ENCODE results near the gene COL1A2.

Gene COL1A2

DNA sequence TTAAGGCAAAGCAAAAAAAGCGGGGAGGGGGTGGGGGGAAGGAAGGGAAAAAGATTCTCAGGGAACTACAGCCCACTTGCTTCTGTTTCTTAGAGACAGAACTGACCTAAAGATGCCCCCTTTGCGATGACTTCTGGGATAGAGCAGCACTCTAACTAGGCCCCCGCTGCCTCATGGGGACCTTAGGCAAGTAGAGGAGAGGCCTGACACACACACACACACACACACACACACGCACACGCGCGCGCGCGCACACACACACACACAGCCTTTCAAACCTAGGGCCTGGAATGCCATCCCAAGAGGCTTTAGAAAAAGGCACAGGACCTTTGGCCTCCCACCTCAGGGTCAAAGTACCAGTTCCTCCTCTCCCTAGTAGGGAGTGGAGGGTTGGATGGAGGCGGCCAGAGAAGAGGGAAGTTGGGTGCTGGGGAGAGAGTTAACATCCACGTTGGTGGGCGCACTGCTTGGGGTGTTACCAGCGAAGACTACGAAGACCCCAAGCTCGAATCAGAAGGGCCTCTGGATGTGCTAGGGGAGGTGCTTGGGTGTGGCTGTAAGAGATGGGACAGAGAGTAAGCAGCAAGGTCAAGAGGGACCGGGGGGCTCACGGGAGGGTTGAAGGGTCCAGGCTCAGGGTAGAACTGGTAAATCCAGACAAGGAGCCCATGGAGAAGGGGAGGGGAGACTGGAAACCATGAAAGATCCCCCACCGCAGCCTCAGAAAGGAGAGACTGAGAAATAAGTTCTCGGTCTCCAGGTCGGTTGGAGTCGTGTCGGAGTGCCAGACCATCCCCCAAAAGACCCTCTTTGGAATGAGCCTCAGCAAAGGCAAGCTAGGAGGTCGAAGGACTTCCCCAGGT, 1.2 kb upstream of the COL1A2 start:
- Histone ChIP-seq H3K27me3 (ENCODE audit: control insufficient read depth in 1 of 2, insufficient read depth in 2 of 2, low read length in 2 of 2) (peaks cover 0 to 4% of the 10 kb centered on the region in 2 donors), H3K27ac (ENCODE audit: low read depth, low read length) (peak overlapping the region; percentile 57), H3K9ac (ENCODE audit: low read depth in 1 of 2, low read length in 2 of 2) (no peak overlapping the region), H3K36me3 (ENCODE audit: control insufficient read depth in 1 of 2, insufficient read depth in 2 of 2, low read length in 2 of 2) (no peaks in the 10 kb centered on the region), H3K4me3 (ENCODE audit: low read depth in 1 of 2, low read length in 2 of 2) (peak overlapping the region in 1 of 2 donors; percentile 5), H3K4me1 (ENCODE audit: control insufficient read depth in 1 of 2, insufficient read depth in 2 of 2, low read length in 2 of 2) (peaks cover 0 to 7% of the 10 kb centered on the region in 2 donors), H3K9me3 (ENCODE audit: control insufficient read depth in 1 of 2, low read length in 2 of 2) (no peaks in the 10 kb centered on the region)

- H3K4me3 ChIP-seq (ENCODE audit: low read depth in 1 of 2, low read length in 2 of 2): peak overlapping the region in 1 of 2 donors; percentile 5
- no peaks in the 10 kb centered on the region for H3K36me3 ChIP-seq (ENCODE audit: control insufficient read depth in 1 of 2, insufficient read depth in 2 of 2, low read length in 2 of 2)
Observed at GRCh38 chr7:94394109-94394436, 622 bp upstream of the COL1A2 start.

GRCh38 chr7:94395141-94396036, 694 bp downstream of the COL1A2 start:
- H3K4me1 ChIP-seq (ENCODE audit: control insufficient read depth in 1 of 2, insufficient read depth in 2 of 2, low read length in 2 of 2): peaks cover 0 to 7% of the 10 kb centered on the region in 2 donors
- no peaks in the 10 kb centered on the region for H3K36me3 ChIP-seq (ENCODE audit: control insufficient read depth in 1 of 2, insufficient read depth in 2 of 2, low read length in 2 of 2)
- peaks cover 0 to 4% of the 10 kb centered on the region in 2 donors for H3K27me3 ChIP-seq (ENCODE audit: control insufficient read depth in 1 of 2, insufficient read depth in 2 of 2, low read length in 2 of 2)
- H3K4me3 ChIP-seq (ENCODE audit: low read depth in 1 of 2, low read length in 2 of 2): peak overlapping the region; percentile 46 to 72
- peak overlapping the region; percentile 52 to 56 for H3K9ac ChIP-seq (ENCODE audit: low read depth in 1 of 2, low read length in 2 of 2)
- peak overlapping the region; percentile 74 for H3K27ac ChIP-seq (ENCODE audit: low read depth, low read length)
- H3K9me3 ChIP-seq (ENCODE audit: control insufficient read depth in 1 of 2, low read length in 2 of 2): no peaks in the 10 kb centered on the region

More at GRCh38 chr7:94394109-94394436, 622 bp upstream of the COL1A2 start:
- no peaks in the 10 kb centered on the region for H3K9me3 ChIP-seq (ENCODE audit: control insufficient read depth in 1 of 2, low read length in 2 of 2)
- no peak overlapping the region for H3K9ac ChIP-seq (ENCODE audit: low read depth in 1 of 2, low read length in 2 of 2)
- peaks cover 0 to 7% of the 10 kb centered on the region in 2 donors for H3K4me1 ChIP-seq (ENCODE audit: control insufficient read depth in 1 of 2, insufficient read depth in 2 of 2, low read length in 2 of 2)
- peaks cover 0 to 4% of the 10 kb centered on the region in 2 donors for H3K27me3 ChIP-seq (ENCODE audit: control insufficient read depth in 1 of 2, insufficient read depth in 2 of 2, low read length in 2 of 2)
- H3K27ac ChIP-seq (ENCODE audit: low read depth, low read length): peak overlapping the region; percentile 57

DNA sequence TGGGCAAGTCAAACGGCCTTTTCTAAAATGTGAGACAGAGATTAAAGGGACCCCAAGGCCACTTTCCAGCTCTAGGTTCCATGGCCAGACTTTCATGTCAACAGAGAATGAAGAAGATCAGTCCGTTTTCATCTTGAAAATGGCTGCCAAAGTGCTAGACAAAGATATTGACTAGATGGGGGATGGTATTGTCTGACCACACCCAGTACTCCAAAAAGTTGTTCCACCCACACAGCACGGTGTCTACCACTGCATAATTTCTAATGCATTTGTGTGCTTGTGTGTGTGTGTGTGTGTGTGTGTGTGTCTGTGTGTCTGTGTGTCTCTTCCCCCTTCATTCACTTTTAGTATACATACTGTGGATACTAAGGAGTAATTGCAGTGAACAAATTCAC, 1.3 kb downstream of the COL1A2 start:
- H3K9ac ChIP-seq (ENCODE audit: low read depth in 1 of 2, low read length in 2 of 2): peak overlapping the region; percentile 6 to 56
- no peaks in the 10 kb centered on the region for H3K9me3 ChIP-seq (ENCODE audit: control insufficient read depth in 1 of 2, low read length in 2 of 2)
- H3K27me3 ChIP-seq (ENCODE audit: control insufficient read depth in 1 of 2, insufficient read depth in 2 of 2, low read length in 2 of 2): peaks cover 0 to 4% of the 10 kb centered on the region in 2 donors
- H3K36me3 ChIP-seq (ENCODE audit: control insufficient read depth in 1 of 2, insufficient read depth in 2 of 2, low read length in 2 of 2): no peaks in the 10 kb centered on the region
- H3K4me3 ChIP-seq (ENCODE audit: low read depth in 1 of 2, low read length in 2 of 2): peak overlapping the region; percentile 46 to 72
- no peak overlapping the region for H3K27ac ChIP-seq (ENCODE audit: low read depth, low read length)
- H3K4me1 ChIP-seq (ENCODE audit: control insufficient read depth in 1 of 2, insufficient read depth in 2 of 2, low read length in 2 of 2): peaks cover 0 to 7% of the 10 kb centered on the region in 2 donors

DNA sequence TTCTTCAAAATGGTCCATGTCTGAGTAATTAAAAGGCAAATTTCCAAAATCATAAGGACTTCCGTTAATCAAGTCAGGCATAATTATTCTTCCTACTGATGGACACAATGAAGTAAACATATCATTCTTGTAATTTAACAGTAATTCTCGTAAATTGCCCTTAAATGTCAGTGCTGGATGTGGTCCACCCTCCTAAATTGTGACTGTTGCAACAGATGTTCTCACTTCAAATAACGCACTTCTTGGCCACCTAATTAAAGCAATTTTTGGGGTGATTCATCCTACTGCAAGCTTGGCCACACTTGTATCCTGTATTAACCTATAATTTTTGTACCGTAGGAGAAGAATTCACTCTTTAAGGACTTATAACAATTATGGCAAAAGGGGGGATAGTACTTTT, 1.9 kb downstream of the COL1A2 start:
- no peak overlapping the region for H3K27ac ChIP-seq (ENCODE audit: low read depth, low read length)
- peak overlapping the region in 1 of 2 donors; percentile 56 for H3K9ac ChIP-seq (ENCODE audit: low read depth in 1 of 2, low read length in 2 of 2)
- no peaks in the 10 kb centered on the region for H3K36me3 ChIP-seq (ENCODE audit: control insufficient read depth in 1 of 2, insufficient read depth in 2 of 2, low read length in 2 of 2)
- H3K4me3 ChIP-seq (ENCODE audit: low read depth in 1 of 2, low read length in 2 of 2): peak overlapping the region; percentile 39 to 72
- H3K9me3 ChIP-seq (ENCODE audit: control insufficient read depth in 1 of 2, low read length in 2 of 2): no peaks in the 10 kb centered on the region
- H3K4me1 ChIP-seq (ENCODE audit: control insufficient read depth in 1 of 2, insufficient read depth in 2 of 2, low read length in 2 of 2): peaks cover 0 to 7% of the 10 kb centered on the region in 2 donors
- H3K27me3 ChIP-seq (ENCODE audit: control insufficient read depth in 1 of 2, insufficient read depth in 2 of 2, low read length in 2 of 2): peaks cover 0 to 4% of the 10 kb centered on the region in 2 donors

GRCh38 chr7:94397722-94398121, 3.0 kb downstream of the COL1A2 start:
- Histone ChIP-seq H3K9ac (ENCODE audit: low read depth in 1 of 2, low read length in 2 of 2) (no peak overlapping the region), H3K9me3 (ENCODE audit: control insufficient read depth in 1 of 2, low read length in 2 of 2) (no peaks in the 10 kb centered on the region), H3K4me1 (ENCODE audit: control insufficient read depth in 1 of 2, insufficient read depth in 2 of 2, low read length in 2 of 2) (peaks cover 0 to under 1% of the 10 kb centered on the region in 2 donors), H3K27me3 (ENCODE audit: control insufficient read depth in 1 of 2, insufficient read depth in 2 of 2, low read length in 2 of 2) (peaks cover 0 to 4% of the 10 kb centered on the region in 2 donors), H3K4me3 (ENCODE audit: low read depth in 1 of 2, low read length in 2 of 2) (no peak overlapping the region), H3K36me3 (ENCODE audit: control insufficient read depth in 1 of 2, insufficient read depth in 2 of 2, low read length in 2 of 2) (no peaks in the 10 kb centered on the region), H3K27ac (ENCODE audit: low read depth, low read length) (no peak overlapping the region)

DNA sequence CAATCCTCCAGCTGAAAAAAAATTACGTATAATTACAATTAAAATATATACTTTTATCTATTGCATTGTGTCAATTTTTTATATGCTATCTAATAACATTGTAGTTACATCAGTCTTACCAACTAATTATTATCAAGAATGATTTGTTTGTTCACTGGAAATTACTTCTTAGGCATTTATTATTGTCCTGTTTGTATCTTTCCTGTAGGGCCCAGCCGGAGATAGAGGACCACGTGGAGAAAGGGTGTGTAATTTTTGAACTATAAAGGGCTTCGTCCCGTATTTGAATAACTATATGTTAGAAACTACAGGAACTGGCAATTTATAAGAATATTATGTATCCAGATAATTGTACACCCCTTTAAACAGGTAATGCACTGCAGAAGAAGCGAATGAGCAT, 4.1 kb downstream of the COL1A2 start:
- no peak overlapping the region for H3K4me3 ChIP-seq (ENCODE audit: low read depth in 1 of 2, low read length in 2 of 2)
- H3K27ac ChIP-seq (ENCODE audit: low read depth, low read length): no peak overlapping the region
- H3K36me3 ChIP-seq (ENCODE audit: control insufficient read depth in 1 of 2, insufficient read depth in 2 of 2, low read length in 2 of 2): no peaks in the 10 kb centered on the region
- H3K9me3 ChIP-seq (ENCODE audit: control insufficient read depth in 1 of 2, low read length in 2 of 2): no peaks in the 10 kb centered on the region
- no peak overlapping the region for H3K9ac ChIP-seq (ENCODE audit: low read depth in 1 of 2, low read length in 2 of 2)
- peaks cover 0 to 4% of the 10 kb centered on the region in 2 donors for H3K27me3 ChIP-seq (ENCODE audit: control insufficient read depth in 1 of 2, insufficient read depth in 2 of 2, low read length in 2 of 2)
- H3K4me1 ChIP-seq (ENCODE audit: control insufficient read depth in 1 of 2, insufficient read depth in 2 of 2, low read length in 2 of 2): no peaks in the 10 kb centered on the region

DNA sequence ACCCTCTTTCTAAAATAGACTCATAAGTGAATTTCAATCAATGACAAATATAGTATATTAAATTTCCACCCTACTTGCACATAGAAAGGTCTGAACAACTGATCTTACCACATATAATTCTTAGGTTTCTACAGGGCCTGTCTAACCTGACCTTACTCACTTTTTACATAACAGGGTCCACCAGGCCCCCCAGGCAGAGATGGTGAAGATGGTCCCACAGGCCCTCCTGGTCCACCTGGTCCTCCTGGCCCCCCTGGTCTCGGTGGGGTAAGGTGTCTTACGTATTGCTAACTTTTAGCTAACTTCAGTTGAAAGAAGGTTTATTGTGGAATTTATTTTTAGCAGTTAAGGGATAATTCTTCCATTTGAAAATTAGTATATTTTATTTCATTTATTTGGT, 5.3 kb downstream of the COL1A2 start:
- no peaks in the 10 kb centered on the region for H3K4me1 ChIP-seq (ENCODE audit: control insufficient read depth in 1 of 2, insufficient read depth in 2 of 2, low read length in 2 of 2)
- no peaks in the 10 kb centered on the region for H3K9me3 ChIP-seq (ENCODE audit: control insufficient read depth in 1 of 2, low read length in 2 of 2)
- H3K36me3 ChIP-seq (ENCODE audit: control insufficient read depth in 1 of 2, insufficient read depth in 2 of 2, low read length in 2 of 2): no peaks in the 10 kb centered on the region
- no peak overlapping the region for H3K27ac ChIP-seq (ENCODE audit: low read depth, low read length)
- no peaks in the 10 kb centered on the region for H3K27me3 ChIP-seq (ENCODE audit: control insufficient read depth in 1 of 2, insufficient read depth in 2 of 2, low read length in 2 of 2)
- no peak overlapping the region for H3K9ac ChIP-seq (ENCODE audit: low read depth in 1 of 2, low read length in 2 of 2)
- no peak overlapping the region for H3K4me3 ChIP-seq (ENCODE audit: low read depth in 1 of 2, low read length in 2 of 2)

DNA sequence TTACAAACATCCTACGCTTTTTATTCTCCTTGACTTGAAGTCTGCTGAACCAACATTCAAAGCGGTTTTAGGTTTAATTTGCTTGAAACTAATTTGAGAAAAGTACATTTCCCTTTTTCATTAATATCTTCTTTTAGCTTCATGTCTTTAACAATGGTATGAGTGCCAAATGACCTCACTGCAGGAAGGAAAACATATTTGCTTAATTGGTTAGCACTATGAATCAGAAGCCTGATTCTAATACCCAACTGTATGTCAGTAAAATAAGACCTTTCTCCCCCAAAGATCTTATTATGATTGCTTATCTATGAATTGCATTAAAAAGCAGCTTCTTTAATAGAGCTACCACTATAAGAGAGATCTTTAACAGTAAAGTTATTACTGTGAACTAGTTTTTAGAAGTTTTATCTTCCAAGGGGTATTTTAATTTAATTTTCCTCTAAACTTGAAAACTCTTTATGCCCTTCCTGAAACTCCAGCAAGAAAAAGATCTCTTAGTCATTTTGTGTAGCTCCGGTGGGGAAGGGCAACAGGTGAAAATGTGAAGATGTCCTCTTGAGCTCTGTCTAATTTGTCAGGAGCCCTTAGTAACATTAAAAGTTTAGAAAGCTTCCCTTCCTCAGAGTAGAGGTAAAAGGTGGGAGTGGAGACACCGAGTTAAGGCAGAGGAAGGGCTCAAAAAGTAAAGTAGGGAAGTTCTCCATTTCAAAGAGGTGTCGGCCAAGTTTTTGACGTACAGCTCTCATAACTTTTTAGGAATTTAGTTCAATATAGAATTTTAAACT, 6.1 kb downstream of the COL1A2 start:
- Histone ChIP-seq H3K27ac (ENCODE audit: low read depth, low read length) (no peak overlapping the region), H3K36me3 (ENCODE audit: control insufficient read depth in 1 of 2, insufficient read depth in 2 of 2, low read length in 2 of 2) (peaks cover 0 to 1% of the 10 kb centered on the region in 2 donors), H3K4me3 (ENCODE audit: low read depth in 1 of 2, low read length in 2 of 2) (no peak overlapping the region), H3K9ac (ENCODE audit: low read depth in 1 of 2, low read length in 2 of 2) (no peak overlapping the region), H3K27me3 (ENCODE audit: control insufficient read depth in 1 of 2, insufficient read depth in 2 of 2, low read length in 2 of 2) (no peaks in the 10 kb centered on the region), H3K9me3 (ENCODE audit: control insufficient read depth in 1 of 2, low read length in 2 of 2) (no peaks in the 10 kb centered on the region), H3K4me1 (ENCODE audit: control insufficient read depth in 1 of 2, insufficient read depth in 2 of 2, low read length in 2 of 2) (no peaks in the 10 kb centered on the region)

Data from duodenal mucosa (tissue), 2 donors.